ENCODE results near the gene RIPPLY2. TPM values are rescaled to one million over a fixed set of nuclear protein-coding genes. Genes with fewer than 3 reads are reported as not detected.
"Not testable (repeated sequence)": the region's sequence is repeated elsewhere in the genome, so short reads cannot be mapped to it uniquely, and the experiment has no call there.

Gene RIPPLY2, protein sequence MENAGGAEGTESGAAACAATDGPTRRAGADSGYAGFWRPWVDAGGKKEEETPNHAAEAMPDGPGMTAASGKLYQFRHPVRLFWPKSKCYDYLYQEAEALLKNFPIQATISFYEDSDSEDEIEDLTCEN
- not detected for total RNA-seq

DNA sequence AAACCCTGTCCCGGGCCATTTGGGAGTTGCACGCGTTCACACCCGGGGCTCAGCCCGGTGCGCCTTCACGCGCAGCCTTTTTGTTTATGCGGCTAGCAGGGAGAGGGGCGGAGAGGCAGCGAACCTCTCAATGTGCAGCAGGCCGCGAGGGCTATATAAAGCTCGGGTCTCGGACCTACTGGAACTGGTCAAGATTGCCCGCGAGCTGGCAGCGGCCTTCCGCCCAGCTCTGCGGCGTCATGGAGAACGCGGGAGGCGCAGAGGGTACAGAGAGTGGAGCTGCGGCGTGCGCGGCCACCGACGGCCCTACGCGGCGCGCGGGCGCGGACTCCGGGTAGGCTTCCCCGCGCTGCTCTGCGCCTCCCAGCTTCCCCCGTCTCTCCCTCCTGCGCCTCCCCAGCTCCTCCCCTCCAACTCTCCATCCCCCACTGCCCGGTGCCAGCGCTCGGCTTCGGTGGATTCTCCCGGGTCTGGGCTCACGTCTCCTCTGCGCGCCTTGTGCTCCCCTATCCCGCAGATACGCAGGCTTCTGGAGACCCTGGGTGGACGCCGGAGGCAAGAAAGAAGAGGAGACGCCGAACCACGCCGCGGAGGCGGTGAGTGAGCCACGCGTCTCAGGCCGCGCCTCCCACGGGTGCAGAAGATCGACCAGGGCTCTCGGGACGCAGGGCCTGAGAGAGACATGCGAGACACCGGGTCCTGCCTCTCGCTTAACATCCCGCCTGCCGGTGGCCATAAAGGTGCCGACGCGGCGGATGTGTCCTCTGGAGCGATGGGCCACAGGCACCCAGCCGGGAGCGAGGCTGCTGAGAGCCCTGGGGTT lies at the start of gene RIPPLY2:
RIPPLY2 (plus strand) TSS at position 183 of the 823 bp plus-strand sequence; CDS start at position 240, 57 bp downstream.
- Mint-ChIP-seq H3K4me1 (ENCODE audit: low read depth) (peaks cover 7% of the 10 kb centered on the region), H3K27me3 (ENCODE audit: low read depth) (peaks cover 66% of the 10 kb centered on the region), H3K36me3 (ENCODE audit: low read depth) (no peaks in the 10 kb centered on the region), H3K27ac (no peak within 1 kb of the TSS), H3K9me3 (no peaks in the 10 kb centered on the region), H3K4me3 (peak within 1 kb of the TSS; percentile 65)
- intact Hi-C loops (cut with micrococcal nuclease): no loop called here
- DNase-seq: no peak
- CTCF ChIA-PET: no interaction called here

DNA sequence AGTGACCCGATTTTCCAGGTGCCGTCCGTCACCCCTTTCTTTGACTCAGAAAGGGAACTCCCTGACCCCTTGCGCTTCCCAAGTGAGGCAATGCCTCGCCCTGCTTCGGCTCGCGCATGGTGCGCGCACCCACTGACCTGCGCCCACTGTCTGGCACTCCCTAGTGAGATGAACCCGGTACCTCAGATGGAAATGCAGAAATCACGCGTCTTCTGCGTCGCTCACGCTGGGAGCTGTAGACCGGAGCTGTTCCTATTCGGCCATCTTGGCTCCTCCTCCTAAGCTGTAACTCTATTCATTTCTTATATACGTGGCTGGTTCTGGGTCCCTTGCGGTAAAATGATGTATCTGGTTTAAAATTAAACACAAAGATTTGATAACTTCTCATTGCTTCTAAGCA lies 49.7 kb upstream of the RIPPLY2 start:
- H3K4me3 Mint-ChIP-seq; H3K27me3 Mint-ChIP-seq (ENCODE audit: low read depth); DNase-seq; H3K9me3 Mint-ChIP-seq; intact Hi-C loops (cut with micrococcal nuclease); H3K27ac Mint-ChIP-seq; H3K36me3 Mint-ChIP-seq (ENCODE audit: low read depth); CTCF ChIA-PET; H3K4me1 Mint-ChIP-seq (ENCODE audit: low read depth): not testable (repeated sequence)

DNA sequence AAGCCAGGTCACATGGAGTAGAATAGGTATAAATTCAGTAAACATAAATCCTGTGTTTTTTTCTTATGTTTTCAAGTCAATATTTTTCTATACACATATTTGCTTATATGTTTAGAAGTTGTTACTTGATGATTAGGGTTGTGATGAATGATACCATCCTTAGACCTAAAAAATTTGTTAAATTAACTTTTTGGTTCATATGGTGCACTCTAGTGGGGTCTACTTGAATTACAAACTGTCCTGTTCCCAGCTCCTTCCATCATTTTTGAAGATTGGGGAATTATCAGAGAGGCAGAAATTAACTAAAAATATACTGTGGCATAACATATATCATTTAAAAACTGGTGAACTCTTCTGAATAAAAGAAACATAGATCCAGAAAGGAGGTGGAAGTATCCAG lies 48.3 kb upstream of the RIPPLY2 start:
- H3K4me1 Mint-ChIP-seq (ENCODE audit: low read depth): no peaks in the 10 kb centered on the region
- CTCF ChIA-PET: no interaction called here
- H3K36me3 Mint-ChIP-seq (ENCODE audit: low read depth): peaks cover 2% of the 10 kb centered on the region

DNA sequence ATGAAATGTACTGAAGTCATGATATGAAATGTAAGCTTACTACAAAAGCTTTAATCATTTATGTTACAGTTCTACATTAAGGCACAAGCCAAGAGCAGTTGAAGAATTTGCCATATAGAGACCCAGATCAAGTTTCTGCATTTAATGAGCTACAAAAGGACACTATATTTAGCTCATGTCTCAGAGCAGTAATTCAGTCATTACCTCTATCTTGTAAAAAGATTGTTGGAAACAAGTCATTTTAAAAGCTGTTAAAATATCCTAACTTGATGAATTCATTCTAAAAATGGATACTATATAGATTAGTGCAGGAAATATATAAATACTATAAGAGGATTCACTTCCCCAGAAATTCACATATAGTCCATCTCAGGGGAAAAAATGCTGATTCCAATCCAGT lies 45.2 kb upstream of the RIPPLY2 start:
- Mint-ChIP-seq H3K27ac (no peak overlapping the region), H3K4me3 (no peak overlapping the region), H3K9me3 (peaks cover 3% of the 10 kb centered on the region), H3K27me3 (ENCODE audit: low read depth) (peaks cover 3% of the 10 kb centered on the region), H3K36me3 (ENCODE audit: low read depth) (peaks cover 2% of the 10 kb centered on the region), H3K4me1 (ENCODE audit: low read depth) (no peaks in the 10 kb centered on the region)
- intact Hi-C loops (cut with micrococcal nuclease): no loop called here
- DNase-seq: no peak
- CTCF ChIA-PET: no interaction called here

More for the DNA sequence above, 48.3 kb upstream of the RIPPLY2 start:
- H3K27ac Mint-ChIP-seq: no peak overlapping the region
- H3K9me3 Mint-ChIP-seq: peaks cover 3% of the 10 kb centered on the region
- no peak overlapping the region for H3K4me3 Mint-ChIP-seq
- DNase-seq: no peak
- peaks cover 3% of the 10 kb centered on the region for H3K27me3 Mint-ChIP-seq (ENCODE audit: low read depth)
- intact Hi-C loops (cut with micrococcal nuclease): no loop called here

DNA sequence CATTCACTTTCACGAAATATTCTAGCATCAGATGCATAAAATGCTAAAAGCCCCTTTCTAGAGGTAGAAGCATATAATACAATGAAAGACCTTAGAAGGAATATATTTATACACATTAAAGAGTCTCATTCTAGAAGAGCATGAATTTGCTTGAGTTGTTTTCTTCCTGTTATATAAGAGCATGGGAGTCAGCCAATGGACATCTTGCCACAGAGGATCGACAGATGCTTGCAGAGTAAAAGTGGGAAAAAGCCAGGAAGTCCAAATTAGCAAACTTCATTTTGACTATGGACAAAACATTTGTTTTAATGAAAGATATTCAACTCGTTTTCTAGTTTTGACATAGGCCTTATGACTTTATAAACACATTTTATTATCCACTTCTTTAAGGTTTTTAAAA lies 44.2 kb upstream of the RIPPLY2 start:
- H3K4me3 Mint-ChIP-seq: no peak overlapping the region
- no peaks in the 10 kb centered on the region for H3K27me3 Mint-ChIP-seq (ENCODE audit: low read depth)
- H3K9me3 Mint-ChIP-seq: peaks cover 3% of the 10 kb centered on the region
- intact Hi-C loops (cut with micrococcal nuclease): no loop called here
- CTCF ChIA-PET: no interaction called here
- H3K36me3 Mint-ChIP-seq (ENCODE audit: low read depth): peaks cover under 1% of the 10 kb centered on the region
- no peak for DNase-seq
- H3K4me1 Mint-ChIP-seq (ENCODE audit: low read depth): no peaks in the 10 kb centered on the region
- no peak overlapping the region for H3K27ac Mint-ChIP-seq

DNA sequence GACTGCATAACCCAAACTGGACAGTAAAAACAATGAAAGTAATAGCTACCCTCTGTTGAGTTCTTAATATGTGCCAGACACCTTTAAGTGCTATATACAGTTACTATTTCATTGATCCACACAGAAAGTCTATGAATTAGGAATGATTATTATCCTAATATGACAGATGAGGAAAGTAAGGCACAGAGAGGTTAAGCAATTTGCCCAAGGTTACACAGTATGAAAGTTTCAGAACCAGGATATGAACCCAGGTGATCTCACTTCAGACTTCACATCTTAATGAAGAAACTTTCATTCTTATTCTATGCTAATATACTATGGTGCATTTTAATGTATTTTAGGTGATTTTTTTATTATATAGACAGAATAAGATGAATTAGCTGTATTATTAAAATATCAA lies 40.6 kb upstream of the RIPPLY2 start:
- peaks cover 6% of the 10 kb centered on the region for H3K27me3 Mint-ChIP-seq (ENCODE audit: low read depth)
- CTCF ChIA-PET: no interaction called here
- no peaks in the 10 kb centered on the region for H3K4me1 Mint-ChIP-seq (ENCODE audit: low read depth)
- H3K27ac Mint-ChIP-seq: no peak overlapping the region
- H3K4me3 Mint-ChIP-seq: no peak overlapping the region
- intact Hi-C loops (cut with micrococcal nuclease): no loop called here
- H3K36me3 Mint-ChIP-seq (ENCODE audit: low read depth): no peaks in the 10 kb centered on the region
- no peak for DNase-seq
- H3K9me3 Mint-ChIP-seq: no peaks in the 10 kb centered on the region

DNA sequence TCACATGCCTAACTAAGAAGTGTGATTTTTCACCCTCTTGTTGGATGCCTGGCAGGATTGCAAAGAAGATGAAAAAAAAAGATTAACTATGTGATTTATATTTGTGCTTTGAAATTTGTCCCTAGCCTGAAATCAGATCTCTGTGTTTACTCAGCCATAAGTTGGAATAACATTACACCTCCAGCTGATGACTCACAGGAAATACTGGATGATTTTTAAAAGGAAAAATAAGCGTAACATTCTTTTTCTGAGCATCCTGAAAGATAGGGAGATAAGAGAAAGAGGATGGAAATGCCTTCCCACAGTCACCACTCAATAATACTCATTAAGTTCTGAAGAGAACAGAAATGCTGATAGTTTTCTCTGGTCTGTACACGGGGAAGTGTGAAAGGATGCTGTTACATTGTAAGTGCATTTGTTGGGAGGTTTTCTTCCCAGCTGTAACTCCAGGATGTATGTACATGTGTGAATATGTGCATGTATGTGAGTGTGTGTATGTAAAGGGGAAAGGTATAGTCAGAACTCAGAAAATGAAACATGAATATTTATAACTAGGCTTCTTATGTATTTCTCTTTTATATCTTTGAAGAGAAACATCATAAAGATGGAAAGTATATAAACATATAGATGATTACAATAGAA lies 37.4 kb upstream of the RIPPLY2 start:
- Mint-ChIP-seq H3K36me3 (ENCODE audit: low read depth) (no peaks in the 10 kb centered on the region), H3K27me3 (ENCODE audit: low read depth) (peaks cover 11% of the 10 kb centered on the region), H3K4me3 (no peak overlapping the region), H3K27ac (no peak overlapping the region), H3K4me1 (ENCODE audit: low read depth) (no peaks in the 10 kb centered on the region), H3K9me3 (no peaks in the 10 kb centered on the region)
- DNase-seq: no peak
- intact Hi-C loops (cut with micrococcal nuclease): no loop called here
- CTCF ChIA-PET: no interaction called here

DNA sequence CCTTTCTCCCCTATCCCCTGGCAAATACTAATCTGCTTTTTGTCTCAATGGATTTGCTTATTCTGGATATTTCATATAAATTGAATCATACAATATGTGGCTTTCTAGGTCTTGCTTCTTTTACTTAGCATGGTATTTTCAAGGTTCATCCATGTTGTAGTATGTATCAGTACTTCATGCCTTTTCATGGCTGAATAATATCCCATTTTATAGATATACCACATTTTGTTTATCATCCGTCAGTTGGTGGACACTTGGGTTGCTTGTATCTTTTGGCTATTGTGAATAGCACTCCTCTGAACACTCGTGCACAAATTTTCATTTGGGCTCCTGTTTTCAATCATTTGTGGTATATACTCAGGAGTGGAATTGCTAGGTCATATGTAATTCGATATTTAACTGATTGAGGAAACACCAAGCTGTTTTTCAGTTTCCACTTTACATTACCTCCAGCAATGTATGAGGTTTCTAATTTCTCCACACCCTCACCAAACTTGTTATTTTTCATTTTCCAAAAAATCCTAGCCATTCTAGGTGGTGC lies 30.5 kb upstream of the RIPPLY2 start:
- no peaks in the 10 kb centered on the region for H3K9me3 Mint-ChIP-seq
- no peak overlapping the region for H3K27ac Mint-ChIP-seq
- no peaks in the 10 kb centered on the region for H3K4me1 Mint-ChIP-seq (ENCODE audit: low read depth)
- peaks cover 8% of the 10 kb centered on the region for H3K27me3 Mint-ChIP-seq (ENCODE audit: low read depth)
- DNase-seq: no peak
- H3K4me3 Mint-ChIP-seq: no peak overlapping the region
- CTCF ChIA-PET: no interaction called here
- H3K36me3 Mint-ChIP-seq (ENCODE audit: low read depth): no peaks in the 10 kb centered on the region
- intact Hi-C loops (cut with micrococcal nuclease): no loop called here

DNA sequence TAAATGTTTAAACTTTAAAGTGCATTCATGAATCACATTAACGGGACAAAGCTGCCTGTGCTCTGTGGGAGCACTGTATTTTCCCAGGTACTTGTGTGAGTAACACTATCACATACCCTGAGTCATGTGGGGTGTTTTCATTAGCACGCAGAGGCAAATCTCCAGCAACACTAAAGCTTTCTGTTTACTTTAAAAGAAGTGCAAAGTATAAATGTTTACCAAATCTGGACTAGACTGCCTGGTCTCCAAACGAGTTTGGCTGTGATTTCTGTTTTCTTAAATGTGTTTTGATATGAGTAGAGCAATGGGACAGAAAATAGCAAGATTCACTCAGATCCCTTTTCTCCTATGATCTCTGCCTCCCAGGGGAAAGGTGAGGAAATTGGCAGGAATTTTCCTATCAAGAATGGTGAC lies 28.8 kb upstream of the RIPPLY2 start:
- Mint-ChIP-seq H3K27ac (no peak overlapping the region), H3K4me1 (ENCODE audit: low read depth) (no peaks in the 10 kb centered on the region), H3K27me3 (ENCODE audit: low read depth) (peaks cover 6% of the 10 kb centered on the region), H3K4me3 (no peak overlapping the region), H3K36me3 (ENCODE audit: low read depth) (no peaks in the 10 kb centered on the region), H3K9me3 (no peaks in the 10 kb centered on the region)
- CTCF ChIA-PET: no interaction called here
- intact Hi-C loops (cut with micrococcal nuclease): no loop called here
- DNase-seq: no peak

DNA sequence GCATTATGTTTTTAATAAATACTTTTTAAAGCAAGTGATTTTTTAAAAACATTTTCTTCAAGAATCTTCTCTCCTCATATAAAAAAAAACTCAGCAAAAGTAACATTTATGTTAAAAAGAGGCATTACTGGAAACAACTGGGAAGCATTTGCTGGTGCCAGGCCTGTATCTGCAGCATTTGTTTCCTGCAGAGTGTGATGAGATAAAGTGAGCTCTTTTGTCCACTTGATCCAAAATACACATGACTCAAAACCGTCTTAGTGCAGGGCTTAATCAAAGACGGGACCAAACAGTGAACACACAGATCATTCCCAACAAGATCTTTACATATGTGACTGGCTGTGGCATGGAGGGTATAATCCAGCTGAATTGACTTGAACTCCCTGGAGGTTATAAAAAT lies 28.3 kb upstream of the RIPPLY2 start:
- Mint-ChIP-seq H3K4me1 (ENCODE audit: low read depth) (no peaks in the 10 kb centered on the region), H3K9me3 (no peaks in the 10 kb centered on the region), H3K27me3 (ENCODE audit: low read depth) (peaks cover 9% of the 10 kb centered on the region), H3K27ac (no peak overlapping the region), H3K36me3 (ENCODE audit: low read depth) (no peaks in the 10 kb centered on the region), H3K4me3 (no peak overlapping the region)
- intact Hi-C loops (cut with micrococcal nuclease): no loop called here
- CTCF ChIA-PET: no interaction called here
- no peak for DNase-seq

DNA sequence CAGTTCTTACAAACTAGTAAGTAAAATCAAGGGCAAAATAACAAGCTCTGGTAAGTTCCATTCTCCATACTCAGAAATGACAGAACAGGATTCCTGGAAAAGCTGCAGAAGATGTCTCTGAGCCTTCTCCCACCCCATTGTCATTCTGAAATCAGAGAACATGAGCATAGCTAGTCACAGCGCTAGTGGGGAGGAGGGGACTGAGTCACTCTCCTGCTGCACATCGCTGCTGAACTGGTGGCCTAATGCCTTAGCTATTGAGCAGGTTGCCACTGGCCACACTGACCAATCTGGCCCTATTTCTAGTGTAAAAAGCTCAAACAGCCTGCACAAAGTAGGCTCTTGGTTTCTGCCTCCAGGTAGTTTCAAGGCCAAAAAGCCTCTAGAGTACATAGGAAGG lies 26.1 kb upstream of the RIPPLY2 start:
- Mint-ChIP-seq H3K9me3 (no peaks in the 10 kb centered on the region), H3K4me1 (ENCODE audit: low read depth) (no peaks in the 10 kb centered on the region), H3K27me3 (ENCODE audit: low read depth) (peaks cover 16% of the 10 kb centered on the region), H3K27ac (no peak overlapping the region), H3K36me3 (ENCODE audit: low read depth) (no peaks in the 10 kb centered on the region), H3K4me3 (no peak overlapping the region)
- CTCF ChIA-PET: no interaction called here
- no peak for DNase-seq
- intact Hi-C loops (cut with micrococcal nuclease): no loop called here

DNA sequence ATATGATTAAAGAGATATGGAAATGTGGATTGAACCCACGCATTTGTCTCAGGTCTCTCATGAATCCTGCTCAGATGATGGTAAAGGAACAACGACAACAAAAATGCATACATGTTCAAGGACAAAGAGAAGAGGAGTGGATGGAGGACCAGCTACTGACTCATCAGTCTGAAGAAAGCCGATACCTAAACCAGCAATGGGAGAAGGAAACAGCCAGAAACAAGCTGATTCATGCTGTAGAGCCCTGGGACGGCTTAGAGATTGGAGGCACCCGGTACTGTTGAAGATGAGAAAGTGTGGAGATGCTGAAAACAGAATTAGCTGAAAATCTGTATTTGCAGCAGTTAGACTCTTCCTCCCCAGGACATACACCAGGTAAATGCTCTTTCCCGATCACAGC lies 14.4 kb upstream of the RIPPLY2 start:
- intact Hi-C loops (cut with micrococcal nuclease): no loop called here
- Mint-ChIP-seq H3K36me3 (ENCODE audit: low read depth) (no peaks in the 10 kb centered on the region), H3K4me3 (no peak overlapping the region), H3K27me3 (ENCODE audit: low read depth) (peaks cover 29% of the 10 kb centered on the region), H3K27ac (no peak overlapping the region), H3K9me3 (peaks cover 12% of the 10 kb centered on the region), H3K4me1 (ENCODE audit: low read depth) (no peaks in the 10 kb centered on the region)
- CTCF ChIA-PET: no interaction called here
- DNase-seq: no peak

DNA sequence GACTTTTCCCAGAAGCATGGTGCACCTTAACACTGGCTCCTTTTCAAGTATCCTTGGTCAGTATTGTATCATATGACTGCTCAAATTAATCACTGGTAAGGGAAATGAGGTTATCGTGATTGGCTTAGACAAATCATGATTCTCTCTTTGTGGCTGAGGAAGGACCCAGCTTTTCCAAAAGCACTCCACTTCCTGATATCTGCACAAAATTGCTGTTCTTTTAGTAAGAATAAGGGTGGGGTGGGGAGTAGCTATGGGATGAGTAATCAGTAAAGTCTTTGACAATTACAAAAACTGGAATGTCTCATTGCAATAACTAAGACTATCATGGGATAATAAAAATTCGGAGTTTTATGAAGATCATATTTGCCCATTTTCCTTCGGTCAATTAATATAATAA lies 9.0 kb upstream of the RIPPLY2 start:
- no peak for DNase-seq
- Mint-ChIP-seq H3K4me3 (no peak overlapping the region), H3K9me3 (peaks cover 4% of the 10 kb centered on the region), H3K27me3 (ENCODE audit: low read depth) (peaks cover 19% of the 10 kb centered on the region), H3K36me3 (ENCODE audit: low read depth) (no peaks in the 10 kb centered on the region), H3K4me1 (ENCODE audit: low read depth) (peaks cover 2% of the 10 kb centered on the region), H3K27ac (no peak overlapping the region)
- CTCF ChIA-PET: no interaction called here
- intact Hi-C loops (cut with micrococcal nuclease): no loop called here

Measured in activated naive CD4-positive, alpha-beta T cell treated with anti-CD3 and anti-CD28 coated beads for 36 hours (primary cell).